ENCODE results near the gene ZNF521.

The ZNF521 gene

DNA sequence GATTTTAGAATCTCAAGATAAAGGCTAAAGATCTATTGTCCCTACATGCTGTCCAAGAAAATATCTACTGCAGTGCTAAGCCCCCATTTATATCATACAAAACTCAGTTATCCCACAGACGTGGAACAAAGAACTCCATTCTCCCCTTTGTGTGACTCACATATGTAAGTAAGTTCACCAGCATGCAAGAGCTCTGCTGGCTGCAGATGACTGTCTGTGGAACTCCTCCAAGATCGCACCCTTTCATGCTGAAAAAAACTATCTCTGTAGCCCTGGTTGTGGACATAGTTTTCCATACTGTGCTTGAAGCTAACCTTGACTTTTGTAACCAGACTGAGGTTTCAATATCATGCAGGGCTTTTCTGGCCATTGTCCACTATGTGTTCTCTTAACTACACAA is 207.1 kb downstream of the ZNF521 start:
- peak; percentile 75 for ATAC-seq
- TF ChIP-seq, protein P1, sequence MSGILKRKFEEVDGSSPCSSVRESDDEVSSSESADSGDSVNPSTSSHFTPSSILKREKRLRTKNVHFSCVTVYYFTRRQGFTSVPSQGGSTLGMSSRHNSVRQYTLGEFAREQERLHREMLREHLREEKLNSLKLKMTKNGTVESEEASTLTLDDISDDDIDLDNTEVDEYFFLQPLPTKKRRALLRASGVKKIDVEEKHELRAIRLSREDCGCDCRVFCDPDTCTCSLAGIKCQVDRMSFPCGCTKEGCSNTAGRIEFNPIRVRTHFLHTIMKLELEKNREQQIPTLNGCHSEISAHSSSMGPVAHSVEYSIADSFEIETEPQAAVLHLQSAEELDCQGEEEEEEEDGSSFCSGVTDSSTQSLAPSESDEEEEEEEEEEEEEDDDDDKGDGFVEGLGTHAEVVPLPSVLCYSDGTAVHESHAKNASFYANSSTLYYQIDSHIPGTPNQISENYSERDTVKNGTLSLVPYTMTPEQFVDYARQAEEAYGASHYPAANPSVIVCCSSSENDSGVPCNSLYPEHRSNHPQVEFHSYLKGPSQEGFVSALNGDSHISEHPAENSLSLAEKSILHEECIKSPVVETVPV (CRISPR knock-in tag; IDR thresholded peaks at IDR 0.05): no peak
- TF ChIP-seq TOX (CRISPR knock-in tag; IDR thresholded peaks at IDR 0.05; ENCODE audit: borderline replicate concordance) (no peak), ZNF70 (CRISPR knock-in tag; IDR thresholded peaks at IDR 0.05) (no peak), ARNTL (CRISPR knock-in tag; IDR thresholded peaks at IDR 0.05; ENCODE audit: borderline replicate concordance, low read depth) (no peak), ESRRG (CRISPR knock-in tag; IDR thresholded peaks at IDR 0.05) (no peak), PPARA (CRISPR knock-in tag; IDR thresholded peaks at IDR 0.05; ENCODE audit: borderline replicate concordance) (no peak), RARB (CRISPR knock-in tag; IDR thresholded peaks at IDR 0.05) (no peak), ISL1 (CRISPR knock-in tag; IDR thresholded peaks at IDR 0.05) (no peak), GLIS3 (CRISPR knock-in tag; IDR thresholded peaks at IDR 0.05) (no peak), TCF4 (CRISPR knock-in tag; IDR thresholded peaks at IDR 0.05; ENCODE audit: borderline replicate concordance) (no peak), CSDC2 (CRISPR knock-in tag; IDR thresholded peaks at IDR 0.05) (no peak)
- TF ChIP-seq, protein P2, sequence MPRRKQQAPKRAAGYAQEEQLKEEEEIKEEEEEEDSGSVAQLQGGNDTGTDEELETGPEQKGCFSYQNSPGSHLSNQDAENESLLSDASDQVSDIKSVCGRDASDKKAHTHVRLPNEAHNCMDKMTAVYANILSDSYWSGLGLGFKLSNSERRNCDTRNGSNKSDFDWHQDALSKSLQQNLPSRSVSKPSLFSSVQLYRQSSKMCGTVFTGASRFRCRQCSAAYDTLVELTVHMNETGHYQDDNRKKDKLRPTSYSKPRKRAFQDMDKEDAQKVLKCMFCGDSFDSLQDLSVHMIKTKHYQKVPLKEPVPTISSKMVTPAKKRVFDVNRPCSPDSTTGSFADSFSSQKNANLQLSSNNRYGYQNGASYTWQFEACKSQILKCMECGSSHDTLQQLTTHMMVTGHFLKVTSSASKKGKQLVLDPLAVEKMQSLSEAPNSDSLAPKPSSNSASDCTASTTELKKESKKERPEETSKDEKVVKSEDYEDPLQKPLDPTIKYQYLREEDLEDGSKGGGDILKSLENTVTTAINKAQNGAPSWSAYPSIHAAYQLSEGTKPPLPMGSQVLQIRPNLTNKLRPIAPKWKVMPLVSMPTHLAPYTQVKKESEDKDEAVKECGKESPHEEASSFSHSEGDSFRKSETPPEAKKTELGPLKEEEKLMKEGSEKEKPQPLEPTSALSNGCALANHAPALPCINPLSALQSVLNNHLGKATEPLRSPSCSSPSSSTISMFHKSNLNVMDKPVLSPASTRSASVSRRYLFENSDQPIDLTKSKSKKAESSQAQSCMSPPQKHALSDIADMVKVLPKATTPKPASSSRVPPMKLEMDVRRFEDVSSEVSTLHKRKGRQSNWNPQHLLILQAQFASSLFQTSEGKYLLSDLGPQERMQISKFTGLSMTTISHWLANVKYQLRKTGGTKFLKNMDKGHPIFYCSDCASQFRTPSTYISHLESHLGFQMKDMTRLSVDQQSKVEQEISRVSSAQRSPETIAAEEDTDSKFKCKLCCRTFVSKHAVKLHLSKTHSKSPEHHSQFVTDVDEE (CRISPR knock-in tag; IDR thresholded peaks at IDR 0.05): no peak
- TF ChIP-seq, protein P3, sequence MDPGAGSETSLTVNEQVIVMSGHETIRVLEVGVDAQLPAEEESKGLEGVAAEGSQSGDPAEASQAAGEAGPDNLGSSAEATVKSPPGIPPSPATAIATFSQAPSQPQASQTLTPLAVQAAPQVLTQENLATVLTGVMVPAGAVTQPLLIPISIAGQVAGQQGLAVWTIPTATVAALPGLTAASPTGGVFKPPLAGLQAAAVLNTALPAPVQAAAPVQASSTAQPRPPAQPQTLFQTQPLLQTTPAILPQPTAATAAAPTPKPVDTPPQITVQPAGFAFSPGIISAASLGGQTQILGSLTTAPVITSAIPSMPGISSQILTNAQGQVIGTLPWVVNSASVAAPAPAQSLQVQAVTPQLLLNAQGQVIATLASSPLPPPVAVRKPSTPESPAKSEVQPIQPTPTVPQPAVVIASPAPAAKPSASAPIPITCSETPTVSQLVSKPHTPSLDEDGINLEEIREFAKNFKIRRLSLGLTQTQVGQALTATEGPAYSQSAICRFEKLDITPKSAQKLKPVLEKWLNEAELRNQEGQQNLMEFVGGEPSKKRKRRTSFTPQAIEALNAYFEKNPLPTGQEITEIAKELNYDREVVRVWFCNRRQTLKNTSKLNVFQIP (CRISPR knock-in tag; IDR thresholded peaks at IDR 0.05; ENCODE audit: borderline replicate concordance, low read depth): no peak

DNA sequence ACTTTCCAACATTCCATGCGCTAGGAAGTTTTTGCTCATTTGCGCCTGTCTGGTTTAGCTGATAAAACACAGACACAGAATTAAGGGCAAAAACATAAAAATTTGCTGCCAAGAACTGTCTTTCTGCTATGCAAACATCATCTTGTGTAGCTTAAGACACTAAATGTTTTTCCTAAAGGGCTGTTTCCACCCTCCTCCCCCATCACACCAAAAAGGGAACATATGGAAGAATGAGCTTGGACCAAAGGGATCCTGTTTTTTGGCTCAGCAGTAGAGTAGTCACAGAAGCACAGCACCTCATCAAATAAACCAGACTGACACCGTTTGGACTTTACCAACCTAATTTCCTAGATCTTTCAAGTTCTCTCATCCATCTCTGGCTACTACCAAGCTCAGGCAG is 210.1 kb downstream of the ZNF521 start:
- no peak for ATAC-seq
- TF ChIP-seq CSDC2 (CRISPR knock-in tag; IDR thresholded peaks at IDR 0.05): no peak
- no peak for TF ChIP-seq BACH2 (CRISPR knock-in tag; IDR thresholded peaks at IDR 0.05; ENCODE audit: borderline replicate concordance)
- TF ChIP-seq ESRRG (CRISPR knock-in tag; IDR thresholded peaks at IDR 0.05): no peak
- TF ChIP-seq, protein P2 (CRISPR knock-in tag; IDR thresholded peaks at IDR 0.05): no peak
- TF ChIP-seq RARB (CRISPR knock-in tag; IDR thresholded peaks at IDR 0.05): no peak
- no peak for TF ChIP-seq ISL1 (CRISPR knock-in tag; IDR thresholded peaks at IDR 0.05)
- TF ChIP-seq, protein P4, sequence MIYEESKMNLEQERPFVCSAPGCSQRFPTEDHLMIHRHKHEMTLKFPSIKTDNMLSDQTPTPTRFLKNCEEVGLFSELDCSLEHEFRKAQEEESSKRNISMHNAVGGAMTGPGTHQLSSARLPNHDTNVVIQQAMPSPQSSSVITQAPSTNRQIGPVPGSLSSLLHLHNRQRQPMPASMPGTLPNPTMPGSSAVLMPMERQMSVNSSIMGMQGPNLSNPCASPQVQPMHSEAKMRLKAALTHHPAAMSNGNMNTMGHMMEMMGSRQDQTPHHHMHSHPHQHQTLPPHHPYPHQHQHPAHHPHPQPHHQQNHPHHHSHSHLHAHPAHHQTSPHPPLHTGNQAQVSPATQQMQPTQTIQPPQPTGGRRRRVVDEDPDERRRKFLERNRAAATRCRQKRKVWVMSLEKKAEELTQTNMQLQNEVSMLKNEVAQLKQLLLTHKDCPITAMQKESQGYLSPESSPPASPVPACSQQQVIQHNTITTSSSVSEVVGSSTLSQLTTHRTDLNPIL (CRISPR knock-in tag; IDR thresholded peaks at IDR 0.05; ENCODE audit: low read depth): no peak
- no peak for TF ChIP-seq ARNTL (CRISPR knock-in tag; IDR thresholded peaks at IDR 0.05; ENCODE audit: borderline replicate concordance, low read depth)
- no peak for TF ChIP-seq OSR1 (CRISPR knock-in tag; IDR thresholded peaks at IDR 0.05)

DNA sequence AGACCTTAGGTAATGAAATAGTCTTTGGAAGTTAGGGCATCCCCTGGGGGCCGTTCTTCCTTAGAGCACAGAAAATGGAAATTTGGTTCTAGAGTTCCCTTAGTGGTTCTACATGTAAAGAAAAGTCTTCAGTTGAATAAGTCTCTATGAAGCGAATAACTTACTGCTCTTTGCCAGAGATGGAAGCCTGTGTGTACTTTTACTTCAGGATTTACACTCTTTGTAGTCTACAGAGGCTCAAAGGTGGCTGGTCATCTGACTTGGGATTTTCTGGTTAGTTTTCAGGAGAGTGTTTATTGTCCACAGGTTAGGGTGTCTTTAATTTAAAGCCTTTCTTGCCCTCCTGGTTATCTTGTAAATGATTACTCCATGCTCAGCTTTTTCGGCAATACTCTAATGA is 210.6 kb downstream of the ZNF521 start:
- ATAC-seq: no peak
- TF ChIP-seq ZNF565 (CRISPR knock-in tag; conservative IDR thresholded peaks at IDR 0.05; ENCODE audit: low read depth): no peak
- TF ChIP-seq, protein P1 (CRISPR knock-in tag; IDR thresholded peaks at IDR 0.05): no peak
- TF ChIP-seq CSDC2 (CRISPR knock-in tag; IDR thresholded peaks at IDR 0.05): no peak
- TF ChIP-seq, protein P5, sequence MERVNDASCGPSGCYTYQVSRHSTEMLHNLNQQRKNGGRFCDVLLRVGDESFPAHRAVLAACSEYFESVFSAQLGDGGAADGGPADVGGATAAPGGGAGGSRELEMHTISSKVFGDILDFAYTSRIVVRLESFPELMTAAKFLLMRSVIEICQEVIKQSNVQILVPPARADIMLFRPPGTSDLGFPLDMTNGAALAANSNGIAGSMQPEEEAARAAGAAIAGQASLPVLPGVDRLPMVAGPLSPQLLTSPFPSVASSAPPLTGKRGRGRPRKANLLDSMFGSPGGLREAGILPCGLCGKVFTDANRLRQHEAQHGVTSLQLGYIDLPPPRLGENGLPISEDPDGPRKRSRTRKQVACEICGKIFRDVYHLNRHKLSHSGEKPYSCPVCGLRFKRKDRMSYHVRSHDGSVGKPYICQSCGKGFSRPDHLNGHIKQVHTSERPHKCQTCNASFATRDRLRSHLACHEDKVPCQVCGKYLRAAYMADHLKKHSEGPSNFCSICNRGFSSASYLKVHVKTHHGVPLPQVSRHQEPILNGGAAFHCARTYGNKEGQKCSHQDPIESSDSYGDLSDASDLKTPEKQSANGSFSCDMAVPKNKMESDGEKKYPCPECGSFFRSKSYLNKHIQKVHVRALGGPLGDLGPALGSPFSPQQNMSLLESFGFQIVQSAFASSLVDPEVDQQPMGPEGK (CRISPR knock-in tag; IDR thresholded peaks at IDR 0.05; ENCODE audit: borderline replicate concordance): no peak
- no peak for TF ChIP-seq TCF4 (CRISPR knock-in tag; IDR thresholded peaks at IDR 0.05; ENCODE audit: borderline replicate concordance)
- no peak for TF ChIP-seq ZC3H10 (CRISPR knock-in tag; IDR thresholded peaks at IDR 0.05)
- no peak for TF ChIP-seq RARB (CRISPR knock-in tag; IDR thresholded peaks at IDR 0.05)
- TF ChIP-seq ZNF8 (CRISPR knock-in tag; IDR thresholded peaks at IDR 0.05): no peak
- no peak for TF ChIP-seq ESRRG (CRISPR knock-in tag; IDR thresholded peaks at IDR 0.05)
- TF ChIP-seq GLIS3 (CRISPR knock-in tag; IDR thresholded peaks at IDR 0.05): no peak
- TF ChIP-seq SNAI2 (CRISPR knock-in tag; IDR thresholded peaks at IDR 0.05): no peak
- TF ChIP-seq BACH2 (CRISPR knock-in tag; IDR thresholded peaks at IDR 0.05; ENCODE audit: borderline replicate concordance): no peak

Data from SK-N-SH treated with all-trans-retinoic acid at 6 μM for 48 hours (cell line).